Ramos (cell line): ENCODE measurements around the gene RPAP3.
"Not testable (repeated sequence)": the region's sequence is repeated elsewhere in the genome, so short reads cannot be mapped to it uniquely, and the experiment has no call there.

ENCODE experiments used
- in situ Hi-C: fragments of 300-500 bp; cut with MboI; formaldehyde crosslinking; loops from one replicate; pipeline ENCODE4 v1.14.3; 2022; ENCODE audit warnings: low sequenced_read_pairs; ENCODE audit not compliant: unreplicated experiment

The RPAP3 gene

DNA sequence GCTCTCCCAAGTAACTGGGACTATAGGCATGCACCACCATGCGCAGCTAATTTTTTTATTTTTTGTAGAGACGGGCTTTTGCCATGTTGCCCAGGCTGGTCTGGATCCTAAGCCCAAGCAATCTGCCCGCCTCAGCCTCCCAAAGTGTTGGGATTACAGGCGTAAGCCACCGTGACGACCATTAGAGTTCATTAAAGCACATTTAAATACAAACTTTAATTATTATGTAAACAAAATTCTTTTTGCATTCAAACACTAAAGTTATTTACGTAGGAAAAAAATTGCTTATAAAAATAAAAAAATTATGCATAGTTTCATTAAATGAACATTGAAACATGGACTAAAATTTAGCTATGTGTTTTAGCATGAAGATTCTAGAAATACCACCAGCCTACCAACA is 7.2 kb downstream of the RPAP3 start:
- in situ Hi-C loops, result no loop called here

- in situ Hi-C loops, result no loop called here
Observed at GRCh38 chr12:47698055-47698454, 7.8 kb downstream of the RPAP3 start.

GRCh38 chr12:47689215-47689614 is 16.6 kb downstream of the RPAP3 start:
- in situ Hi-C loops, result no loop called here

DNA sequence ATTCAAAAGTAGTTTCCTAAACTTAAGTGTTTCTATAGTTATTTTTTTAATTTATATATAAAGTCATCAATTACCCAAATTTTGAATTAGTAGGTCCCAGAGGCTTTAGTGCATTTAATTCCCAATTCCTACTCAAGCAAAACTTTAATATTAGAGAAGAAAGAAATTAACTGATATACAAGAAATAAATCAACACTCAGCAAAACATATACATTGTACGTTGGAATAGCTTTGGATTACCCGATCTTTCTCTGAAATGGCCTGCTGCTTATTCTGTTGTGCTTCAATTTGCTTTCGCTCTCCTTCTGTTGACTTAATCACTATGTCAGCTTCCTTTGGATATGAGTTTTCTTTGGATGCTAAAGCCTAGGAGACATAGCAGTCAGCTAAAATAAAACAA is 18.2 kb downstream of the RPAP3 start:
- in situ Hi-C loops, result no loop called here

GRCh38 chr12:47686645-47687240 is 19.1 kb downstream of the RPAP3 start:
- in situ Hi-C loops, result no loop called here

DNA sequence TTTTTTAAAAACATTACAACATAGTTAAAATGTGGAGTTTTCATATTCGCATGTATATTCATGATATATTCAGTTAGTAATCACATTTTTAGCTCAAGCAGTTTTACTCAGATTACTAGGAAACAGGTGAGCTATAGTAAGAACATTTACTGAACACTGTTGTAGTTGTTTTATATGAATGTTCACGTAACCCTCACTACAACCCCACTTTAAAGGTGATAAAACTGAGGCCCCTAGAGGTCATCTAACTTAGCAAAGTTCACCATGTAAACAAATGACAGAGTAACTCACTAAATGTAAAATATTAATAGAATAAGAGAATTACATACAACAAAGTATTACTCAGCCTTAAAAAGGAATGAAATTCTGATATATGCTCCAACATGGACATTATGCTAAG is 26.0 kb downstream of the RPAP3 start:
- in situ Hi-C loops, result no loop called here

GRCh38 chr12:47672068-47672467 is 33.8 kb downstream of the RPAP3 start:
- in situ Hi-C loops, result no loop called here

DNA sequence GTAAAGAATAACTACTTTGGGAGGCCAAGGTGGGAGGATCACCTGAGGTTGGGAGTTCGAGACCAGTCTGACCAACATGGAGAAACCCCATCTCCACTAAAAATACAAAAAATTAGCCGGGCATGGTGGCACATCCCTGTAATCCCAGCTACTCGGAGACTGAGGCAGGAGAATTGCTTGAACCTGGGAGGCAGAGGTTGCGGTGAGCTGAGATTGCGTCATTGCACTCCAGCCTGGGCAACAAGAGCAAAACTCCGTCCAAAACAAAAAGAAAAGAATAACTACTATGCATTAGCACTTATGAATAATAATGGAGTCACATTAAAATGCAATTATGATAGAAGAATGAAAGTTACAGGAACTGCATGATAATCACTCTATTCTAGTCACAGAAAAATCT is 37.9 kb downstream of the RPAP3 start:
- in situ Hi-C loops, result not testable (repeated sequence)

- in situ Hi-C loops, result no loop called here
Observed at GRCh38 chr12:47652521-47653234, 53.2 kb downstream of the RPAP3 start.

- in situ Hi-C loops, result no loop called here
Observed at GRCh38 chr12:47651368-47652254, 54.2 kb downstream of the RPAP3 start.

DNA sequence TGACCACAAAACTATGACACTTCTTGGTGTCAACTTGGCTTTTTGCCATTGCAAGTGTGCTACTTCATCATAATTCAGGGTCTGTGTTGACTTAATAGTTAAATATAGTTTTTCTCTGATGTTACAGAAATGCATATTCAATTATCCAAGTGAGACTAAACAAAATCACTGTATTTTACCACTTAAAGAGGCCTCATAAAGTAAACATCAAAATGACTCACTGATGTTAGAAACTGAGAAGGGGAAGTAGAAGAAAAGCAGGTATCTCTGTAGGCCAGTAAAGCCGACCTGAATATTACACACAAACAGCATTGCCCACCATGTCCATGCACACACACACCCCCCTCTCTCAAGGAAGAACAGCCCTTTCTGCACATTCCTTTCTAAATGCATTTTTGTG is 55.4 kb downstream of the RPAP3 start:
- in situ Hi-C loops, result no loop called here

DNA sequence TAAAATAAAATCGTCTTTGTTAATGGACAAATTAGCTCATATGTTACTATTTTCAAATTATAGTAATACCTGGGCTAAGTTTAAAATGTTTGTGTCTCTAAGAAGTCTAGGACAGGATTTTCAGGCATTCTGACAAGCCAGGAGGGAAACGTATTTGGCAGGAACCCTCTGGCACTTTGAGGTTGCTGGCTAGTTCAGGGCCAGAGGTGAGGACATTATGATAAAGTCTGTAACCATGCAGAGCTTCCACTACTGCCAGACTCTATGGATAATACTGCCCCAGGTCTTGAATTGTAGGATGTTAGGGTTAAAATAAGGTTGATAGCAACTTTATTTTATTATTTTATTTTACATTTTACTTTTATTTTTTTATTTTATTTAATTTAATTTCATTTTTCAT is 56.4 kb downstream of the RPAP3 start:
- in situ Hi-C loops, result no loop called here

- in situ Hi-C loops, result no loop called here
Observed at GRCh38 chr12:47648056-47648579, 57.7 kb downstream of the RPAP3 start.

DNA sequence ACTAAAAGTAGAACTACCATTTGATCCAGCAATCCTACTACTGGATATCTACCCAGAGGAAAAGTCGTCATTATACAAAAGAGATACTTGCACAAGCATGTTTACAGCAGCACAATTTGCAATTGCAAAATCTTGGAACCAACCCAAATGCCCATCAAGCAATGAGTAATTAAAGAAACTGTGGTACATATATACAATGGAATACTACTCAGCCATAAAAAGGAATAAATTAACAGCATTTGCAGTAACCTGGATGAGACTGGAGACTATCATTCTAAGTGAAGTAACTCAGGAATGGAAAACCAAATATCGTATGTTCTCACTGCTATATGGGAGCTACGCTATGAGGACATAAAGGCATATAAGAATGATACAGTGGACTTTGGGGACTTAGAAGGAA is 63.5 kb downstream of the RPAP3 start:
- in situ Hi-C loops, result not testable (repeated sequence)

GRCh38 chr12:47636908-47637780 is 68.7 kb downstream of the RPAP3 start:
- in situ Hi-C loops, result no loop called here

GRCh38 chr12:47635770-47636169 is 70.1 kb downstream of the RPAP3 start:
- in situ Hi-C loops, result not testable (repeated sequence)

GRCh38 chr12:47634127-47634526 is 71.7 kb downstream of the RPAP3 start:
- in situ Hi-C loops, result no loop called here

GRCh38 chr12:47621960-47622359 is 83.9 kb downstream of the RPAP3 start:
- in situ Hi-C loops, result no loop called here

DNA sequence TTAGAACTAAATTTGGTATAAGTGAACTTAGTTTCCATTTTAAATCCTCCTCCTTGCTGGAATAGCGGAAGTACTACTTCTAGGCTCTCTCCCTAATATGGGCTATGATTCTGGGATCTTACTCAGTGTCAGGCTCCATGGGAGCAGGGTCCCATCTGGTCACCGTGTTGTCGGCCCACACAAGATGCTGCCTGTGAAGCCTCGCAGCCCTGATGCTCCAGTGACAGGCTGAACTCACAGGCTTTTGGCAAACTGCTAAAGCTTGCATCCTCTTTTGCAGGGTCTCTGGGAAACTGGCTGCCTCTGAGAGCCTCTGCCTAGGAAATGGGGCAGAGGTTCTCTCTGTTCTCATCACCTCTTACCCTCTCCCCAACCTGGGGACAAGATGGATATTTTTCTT is 88.4 kb downstream of the RPAP3 start:
- in situ Hi-C loops, result no loop called here

GRCh38 chr12:47616440-47616839 is 89.4 kb downstream of the RPAP3 start:
- in situ Hi-C loops, result no loop called here
